Measurements from ENCODE around the gene NMU. TPM values are rescaled to one million over a fixed set of nuclear protein-coding genes. Genes with fewer than 3 reads are reported as not detected.
"Not testable (repeated sequence)": the region's sequence is repeated elsewhere in the genome, so short reads cannot be mapped to it uniquely, and the experiment has no call there.

Gene NMU
- total and polyA plus RNA-seq, 2 experiments from 2014 or later, result not detected

- 37 to 47% methylated on average over 2 of the region's 2 CpGs for WGBS, 2 experiments (ENCODE audit: low coverage in 1 of 2, low lambda C conversion rate in 2 of 2, missing lambda C conversion rate in 2 of 2)
- TF ChIP-seq EZH2phosphoT487 (IDR thresholded peaks at IDR 0.05; ENCODE audit: insufficient read depth, low read depth) (no peak), EZH2 (IDR thresholded peaks at IDR 0.05; ENCODE audit: insufficient read depth, poor library complexity, severe bottlenecking) (no peak)
- DNase-seq, result no peak
- Histone ChIP-seq H3K79me2 (ENCODE audit: insufficient read depth) (no peaks in the 10 kb centered on the region), H3F3A (ENCODE audit: insufficient read depth) (no peaks in the 10 kb centered on the region), H3K27ac (no peak overlapping the region), H2AFZ (no peak overlapping the region), H3K27me3 (replicated peaks; ENCODE audit: insufficient read depth) (no peaks in the 10 kb centered on the region; the same call in 1 of the 2 replicates), H3K4me1 (ENCODE audit: insufficient read depth) (no peaks in the 10 kb centered on the region), H3K4me3 (no peak overlapping the region), H3K9ac (no peak overlapping the region), H3K9me2 (ENCODE audit: insufficient read depth) (no peaks in the 10 kb centered on the region), H3K4me2 (ENCODE audit: unreplicated experiment) (no peak overlapping the region), H3K36me3 (ENCODE audit: low read depth) (no peaks in the 10 kb centered on the region), H4K20me1 (ENCODE audit: insufficient read depth) (no peaks in the 10 kb centered on the region), H3K9me3 (ENCODE audit: low read depth) (no peaks in the 10 kb centered on the region)
- in situ Hi-C loops (cut with MboI), result no loop called here
Measured at GRCh38 chr4:55588160-55588559, 47.9 kb downstream of the NMU start.

- in situ Hi-C loops (cut with MboI); H2AFZ ChIP-seq; H3K4me2 ChIP-seq (ENCODE audit: unreplicated experiment); H4K20me1 ChIP-seq (ENCODE audit: insufficient read depth); H3K9me3 ChIP-seq (ENCODE audit: low read depth); H3K9ac ChIP-seq; H3F3A ChIP-seq (ENCODE audit: insufficient read depth); H3K27ac ChIP-seq; H3K9me2 ChIP-seq (ENCODE audit: insufficient read depth); H3K36me3 ChIP-seq (ENCODE audit: low read depth); DNase-seq; H3K27me3 ChIP-seq (replicated peaks; ENCODE audit: insufficient read depth); H3K4me3 ChIP-seq; H3K79me2 ChIP-seq (ENCODE audit: insufficient read depth); H3K4me1 ChIP-seq (ENCODE audit: insufficient read depth): not testable (repeated sequence)
- 83% methylated on average over 2 of the region's 2 CpGs; no CpG with 5 or more reads in 1 of the 2 experiments for WGBS, 2 experiments (ENCODE audit: low coverage in 1 of 2, low lambda C conversion rate in 2 of 2, missing lambda C conversion rate in 2 of 2)
Measured at GRCh38 chr4:55582773-55583172, 53.3 kb downstream of the NMU start.

GRCh38 chr4:55578341-55579010 lies 57.6 kb downstream of the NMU start:
- in situ Hi-C loops (cut with MboI), result no loop called here
- Histone ChIP-seq H3K79me2 (ENCODE audit: insufficient read depth) (no peaks in the 10 kb centered on the region), H3K4me1 (ENCODE audit: insufficient read depth) (no peaks in the 10 kb centered on the region), H4K20me1 (ENCODE audit: insufficient read depth) (no peaks in the 10 kb centered on the region), H3F3A (ENCODE audit: insufficient read depth) (no peaks in the 10 kb centered on the region), H3K36me3 (ENCODE audit: low read depth) (no peaks in the 10 kb centered on the region), H3K9ac (no peak overlapping the region), H3K9me3 (ENCODE audit: low read depth) (no peaks in the 10 kb centered on the region), H3K27ac (no peak overlapping the region), H3K9me2 (ENCODE audit: insufficient read depth) (no peaks in the 10 kb centered on the region), H3K27me3 (replicated peaks; ENCODE audit: insufficient read depth) (no peaks in the 10 kb centered on the region), H3K4me2 (ENCODE audit: unreplicated experiment) (no peak overlapping the region), H2AFZ (no peak overlapping the region), H3K4me3 (no peak overlapping the region)
- TF ChIP-seq EZH2 (IDR thresholded peaks at IDR 0.05; ENCODE audit: insufficient read depth, poor library complexity, severe bottlenecking) (no peak), EZH2phosphoT487 (IDR thresholded peaks at IDR 0.05; ENCODE audit: insufficient read depth, low read depth) (no peak)
- DNase-seq, result no peak

GRCh38 chr4:55575513-55575912 lies 60.6 kb downstream of the NMU start:
- no peak for TF ChIP-seq EZH2phosphoT487 (IDR thresholded peaks at IDR 0.05; ENCODE audit: insufficient read depth, low read depth)
- no peak for TF ChIP-seq EZH2 (IDR thresholded peaks at IDR 0.05; ENCODE audit: insufficient read depth, poor library complexity, severe bottlenecking)
- no peak for DNase-seq
- in situ Hi-C loops (cut with MboI), result no loop called here
- H3K36me3 ChIP-seq (ENCODE audit: low read depth), result no peaks in the 10 kb centered on the region
- no peaks in the 10 kb centered on the region for H3K79me2 ChIP-seq (ENCODE audit: insufficient read depth)
- H3K4me1 ChIP-seq (ENCODE audit: insufficient read depth), result no peaks in the 10 kb centered on the region
- WGBS, 2 experiments (ENCODE audit: low coverage in 1 of 2, low lambda C conversion rate in 2 of 2, missing lambda C conversion rate in 2 of 2), result 4 to 7% methylated on average over 1 of the region's 1 CpG
- no peak overlapping the region for H3K9ac ChIP-seq
- H4K20me1 ChIP-seq (ENCODE audit: insufficient read depth), result no peaks in the 10 kb centered on the region
- H3K27me3 ChIP-seq (replicated peaks; ENCODE audit: insufficient read depth), result no peaks in the 10 kb centered on the region
- H3K9me2 ChIP-seq (ENCODE audit: insufficient read depth), result no peaks in the 10 kb centered on the region
- no peaks in the 10 kb centered on the region for H3K9me3 ChIP-seq (ENCODE audit: low read depth)
- H2AFZ ChIP-seq, result no peak overlapping the region
- H3F3A ChIP-seq (ENCODE audit: insufficient read depth), result no peaks in the 10 kb centered on the region
- H3K4me2 ChIP-seq (ENCODE audit: unreplicated experiment), result no peak overlapping the region
- no peak overlapping the region for H3K27ac ChIP-seq
- no peak overlapping the region for H3K4me3 ChIP-seq

- H3K36me3 ChIP-seq (ENCODE audit: low read depth), result no peaks in the 10 kb centered on the region
- H3K9ac ChIP-seq, result no peak overlapping the region
- no peaks in the 10 kb centered on the region for H3K79me2 ChIP-seq (ENCODE audit: insufficient read depth)
- in situ Hi-C loops (cut with MboI), result loop anchor here (25.0 kb wide), 1 partner anchor 562 kb away; no protein-coding TSS in a partner anchor
- H2AFZ ChIP-seq, result no peak overlapping the region
- no peaks in the 10 kb centered on the region for H4K20me1 ChIP-seq (ENCODE audit: insufficient read depth)
- no peaks in the 10 kb centered on the region for H3K27me3 ChIP-seq (replicated peaks; ENCODE audit: insufficient read depth)
- no peaks in the 10 kb centered on the region for H3K9me2 ChIP-seq (ENCODE audit: insufficient read depth)
- no peaks in the 10 kb centered on the region for H3K9me3 ChIP-seq (ENCODE audit: low read depth)
- H3F3A ChIP-seq (ENCODE audit: insufficient read depth), result no peaks in the 10 kb centered on the region
- H3K4me3 ChIP-seq, result no peak overlapping the region
- H3K4me1 ChIP-seq (ENCODE audit: insufficient read depth), result no peaks in the 10 kb centered on the region
- no peak for TF ChIP-seq EZH2 (IDR thresholded peaks at IDR 0.05; ENCODE audit: insufficient read depth, poor library complexity, severe bottlenecking)
- no peak for TF ChIP-seq EZH2phosphoT487 (IDR thresholded peaks at IDR 0.05; ENCODE audit: insufficient read depth, low read depth)
- H3K4me2 ChIP-seq (ENCODE audit: unreplicated experiment), result no peak overlapping the region
- no peak for DNase-seq
- 0 to 17% methylated on average over 1 of the region's 1 CpG for WGBS, 2 experiments (ENCODE audit: low coverage in 1 of 2, low lambda C conversion rate in 2 of 2, missing lambda C conversion rate in 2 of 2)
- H3K27ac ChIP-seq, result no peak overlapping the region
Measured at GRCh38 chr4:55574252-55574651, 61.8 kb downstream of the NMU start.
